DND-41 (cell line): ENCODE measurements around the gene RGS8.

Experiments
- EZH2 ChIP-seq: IDR thresholded peaks from 3 replicates; pipeline ENCODE4 v1.6.1; 2012; ENCODE audit warnings: borderline replicate concordance, low read depth, mild to moderate bottlenecking, moderate library complexity, low read length, inconsistent platforms; ENCODE audit not compliant: severe bottlenecking
- TF ChIP-seq, protein P1 (sequence below): IDR thresholded peaks from 2 replicates; pipeline ENCODE4 v1.5.1; 2012; ENCODE audit warnings: borderline replicate concordance, low read length, moderate library complexity, mild to moderate bottlenecking; ENCODE audit not compliant: poor library complexity, severe bottlenecking; ENCODE audit errors: extremely low read depth

GRCh38 chr1:182668521-182669054 lies 15.8 kb downstream of the RGS8 start:
- TF ChIP-seq, protein P1, sequence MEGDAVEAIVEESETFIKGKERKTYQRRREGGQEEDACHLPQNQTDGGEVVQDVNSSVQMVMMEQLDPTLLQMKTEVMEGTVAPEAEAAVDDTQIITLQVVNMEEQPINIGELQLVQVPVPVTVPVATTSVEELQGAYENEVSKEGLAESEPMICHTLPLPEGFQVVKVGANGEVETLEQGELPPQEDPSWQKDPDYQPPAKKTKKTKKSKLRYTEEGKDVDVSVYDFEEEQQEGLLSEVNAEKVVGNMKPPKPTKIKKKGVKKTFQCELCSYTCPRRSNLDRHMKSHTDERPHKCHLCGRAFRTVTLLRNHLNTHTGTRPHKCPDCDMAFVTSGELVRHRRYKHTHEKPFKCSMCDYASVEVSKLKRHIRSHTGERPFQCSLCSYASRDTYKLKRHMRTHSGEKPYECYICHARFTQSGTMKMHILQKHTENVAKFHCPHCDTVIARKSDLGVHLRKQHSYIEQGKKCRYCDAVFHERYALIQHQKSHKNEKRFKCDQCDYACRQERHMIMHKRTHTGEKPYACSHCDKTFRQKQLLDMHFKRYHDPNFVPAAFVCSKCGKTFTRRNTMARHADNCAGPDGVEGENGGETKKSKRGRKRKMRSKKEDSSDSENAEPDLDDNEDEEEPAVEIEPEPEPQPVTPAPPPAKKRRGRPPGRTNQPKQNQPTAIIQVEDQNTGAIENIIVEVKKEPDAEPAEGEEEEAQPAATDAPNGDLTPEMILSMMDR: no peak
- no peak for TF ChIP-seq EZH2
